GM18511 (cell line): ENCODE measurements around the gene ZNF185.

Experiments used
- ATAC-seq: cut with Tn5 transposase; IDR thresholded peaks from one replicate; pipeline ENCODE4 v1.9.1; 2021; ENCODE audit warnings: mild to moderate bottlenecking, moderate library complexity; ENCODE audit not compliant: unreplicated experiment

Gene ZNF185

GRCh38 chrX:152897222-152898131, at the start of gene ZNF185:
Gene ZNF185 (plus strand): TSS chrX:152898067. CDS start chrX:152914490, 16,423 bp downstream.
- ATAC-seq: no peak

- ATAC-seq: no peak
Observed at GRCh38 chrX:152850465-152850864, 47.4 kb upstream of the ZNF185 start.

- no peak for ATAC-seq
Observed at GRCh38 chrX:152853986-152854385, 43.9 kb upstream of the ZNF185 start.

GRCh38 chrX:152861116-152861515, 36.8 kb upstream of the ZNF185 start:
- ATAC-seq: no peak

- ATAC-seq: no peak
Observed at GRCh38 chrX:152861826-152862225, 36.0 kb upstream of the ZNF185 start.

GRCh38 chrX:152865232-152865920, 32.5 kb upstream of the ZNF185 start:
- ATAC-seq: no peak

GRCh38 chrX:152866386-152866785, 31.5 kb upstream of the ZNF185 start:
- no peak for ATAC-seq

GRCh38 chrX:152869972-152870371, 27.9 kb upstream of the ZNF185 start:
- ATAC-seq: no peak

- no peak for ATAC-seq
Observed at GRCh38 chrX:152871260-152871659, 26.6 kb upstream of the ZNF185 start.

GRCh38 chrX:152872522-152872921, 25.3 kb upstream of the ZNF185 start:
- no peak for ATAC-seq

GRCh38 chrX:152873361-152873760, 24.5 kb upstream of the ZNF185 start:
- ATAC-seq: no peak

GRCh38 chrX:152876931-152877840, 20.7 kb upstream of the ZNF185 start:
- ATAC-seq: no peak

GRCh38 chrX:152878976-152879755, 18.7 kb upstream of the ZNF185 start:
- no peak for ATAC-seq

- no peak for ATAC-seq
Observed at GRCh38 chrX:152881289-152881688, 16.6 kb upstream of the ZNF185 start.

- no peak for ATAC-seq
Observed at GRCh38 chrX:152884171-152884570, 13.7 kb upstream of the ZNF185 start.

- ATAC-seq: no peak
Observed at GRCh38 chrX:152886716-152887115, 11.2 kb upstream of the ZNF185 start.

- ATAC-seq: no peak
Observed at GRCh38 chrX:152892499-152892898, 5.4 kb upstream of the ZNF185 start.

- no peak for ATAC-seq
Observed at GRCh38 chrX:152892999-152893891, 4.6 kb upstream of the ZNF185 start.

- no peak for ATAC-seq
Observed at GRCh38 chrX:152893980-152894610, 3.8 kb upstream of the ZNF185 start.
